NCI-H128 (cell line): ENCODE measurements around the gene RUNDC1.

ENCODE experiments used
- DNase-seq: peaks from one replicate; lab custom pipeline; 2025; ENCODE audit not compliant: unreplicated experiment; lab: John Stamatoyannopoulos, UW

Gene RUNDC1

GRCh38 chr17:43039646-43040045 lies 59.3 kb downstream of the RUNDC1 start:
- no peak for DNase-seq

GRCh38 chr17:43040655-43041054 lies 60.3 kb downstream of the RUNDC1 start:
- DNase-seq, result no peak

- no peak for DNase-seq
These were observed 61.8 kb downstream of the RUNDC1 start for GRCh38 chr17:43042025-43042628.
